ENCODE data around the gene COL6A3.

COL6A3 gene

GRCh38 chr2:237361194-237362004, 52.6 kb downstream of the COL6A3 start (continued):
- TF ChIP-seq ZBTB26 (tag by site-specific recombination; optimal IDR thresholded peaks at IDR 0.05) (no peak), ZNF350 (tag by site-specific recombination; IDR thresholded peaks at IDR 0.05) (no peak), MYNN (tag by site-specific recombination; IDR thresholded peaks at IDR 0.05; ENCODE audit: borderline replicate concordance) (no peak)

GRCh38 chr2:237359894-237360780, 53.8 kb downstream of the COL6A3 start:
- Histone ChIP-seq H3K9me3 (ENCODE audit: control insufficient read depth, insufficient read depth, low read depth, low read length) (no peaks in the 10 kb centered on the region), H3K27ac (ENCODE audit: extremely low read depth, low read depth, low read length) (no peak overlapping the region), H3K36me3 (ENCODE audit: control insufficient read depth in 2 of 2, insufficient read depth in 1 of 2, low read length in 2 of 2) (no peaks in the 10 kb centered on the region), H3K4me3 (ENCODE audit: low read depth, low read length) (no peak overlapping the region), H3K4me1 (ENCODE audit: control insufficient read depth, insufficient read depth, low read length) (no peaks in the 10 kb centered on the region)
- ChIA-PET CTCF (interaction anchor here (0.6 to 0.9 kb wide), 2 partner anchors 21 to 194 kb away, joined by 3 read pairs; no protein-coding TSS in a partner anchor), POLR2A (no interaction called here)
- TF ChIP-seq ZNF239 (tag by site-specific recombination; IDR thresholded peaks at IDR 0.05) (no peak), ZNF426 (tag by site-specific recombination; IDR thresholded peaks at IDR 0.05) (no peak), REPIN1 (tag by site-specific recombination; IDR thresholded peaks at IDR 0.05; ENCODE audit: low read depth) (no peak), ZSCAN30 (tag by site-specific recombination; IDR thresholded peaks at IDR 0.05) (no peak), SALL2 (tag by site-specific recombination; IDR thresholded peaks at IDR 0.05; ENCODE audit: borderline replicate concordance) (no peak), ZNF362 (tag by site-specific recombination; IDR thresholded peaks at IDR 0.05) (no peak), ZNF510 (tag by site-specific recombination; IDR thresholded peaks at IDR 0.05; ENCODE audit: insufficient replicate concordance) (no peak), ZNF133 (tag by site-specific recombination; IDR thresholded peaks at IDR 0.05) (no peak), ZNF639 (tag by site-specific recombination; IDR thresholded peaks at IDR 0.05) (no peak), ZNF548 (tag by site-specific recombination; IDR thresholded peaks at IDR 0.05) (no peak), ZNF174 (tag by site-specific recombination; IDR thresholded peaks at IDR 0.05) (no peak), KLF10 (tag by site-specific recombination; IDR thresholded peaks at IDR 0.05) (no peak), ZNF571 (tag by site-specific recombination; IDR thresholded peaks at IDR 0.05) (no peak), ZNF140 (tag by site-specific recombination; IDR thresholded peaks at IDR 0.05) (no peak), ZNF350 (tag by site-specific recombination; IDR thresholded peaks at IDR 0.05) (no peak)

GRCh38 chr2:237359518-237359840, 54.5 kb downstream of the COL6A3 start:
- H3K4me3 ChIP-seq (ENCODE audit: low read depth, low read length): no peak overlapping the region
- CTCF ChIA-PET: interaction anchor here (0.9 kb wide), 1 partner anchor 194 kb away, joined by 3 read pairs; no protein-coding TSS in a partner anchor
- H3K36me3 ChIP-seq (ENCODE audit: control insufficient read depth in 2 of 2, insufficient read depth in 1 of 2, low read length in 2 of 2): no peaks in the 10 kb centered on the region
- no peak overlapping the region for H3K27ac ChIP-seq (ENCODE audit: extremely low read depth, low read depth, low read length)
- no peaks in the 10 kb centered on the region for H3K9me3 ChIP-seq (ENCODE audit: control insufficient read depth, insufficient read depth, low read depth, low read length)
- no peaks in the 10 kb centered on the region for H3K4me1 ChIP-seq (ENCODE audit: control insufficient read depth, insufficient read depth, low read length)
- POLR2A ChIA-PET: no interaction called here
- TF ChIP-seq BCL11B (tag by site-specific recombination; IDR thresholded peaks at IDR 0.05; ENCODE audit: low read depth): no peak
- no peak for TF ChIP-seq ZNF513 (tag by site-specific recombination; IDR thresholded peaks at IDR 0.05)
- no peak for TF ChIP-seq ZNF449 (tag by site-specific recombination; IDR thresholded peaks at IDR 0.05)
- no peak for TF ChIP-seq GLIS1 (tag by site-specific recombination; IDR thresholded peaks at IDR 0.05)
- no peak for TF ChIP-seq ZNF768 (tag by site-specific recombination; IDR thresholded peaks at IDR 0.05)
